GM10266 (cell line): ENCODE measurements around the gene GOLGA7B.

Experiments
- DNase-seq: peaks from one replicate; pipeline ENCODE4 v3.0.0; 2012; ENCODE audit errors: extremely low spot score
- CTCF ChIP-seq: IDR thresholded peaks from 2 replicates; pipeline ENCODE4 v1.5.1; 2012; ENCODE audit warnings: mild to moderate bottlenecking, low read depth; ENCODE audit not compliant: control insufficient read depth, insufficient read depth; ENCODE audit errors: missing control alignments

The GOLGA7B gene

GRCh38 chr10:97905276-97905675 lies 55.6 kb downstream of the GOLGA7B start:
- TF ChIP-seq CTCF = no peak

GRCh38 chr10:97907211-97907610 lies 57.6 kb downstream of the GOLGA7B start:
- no peak for TF ChIP-seq CTCF
- no peak for DNase-seq

More at GRCh38 chr10:97905276-97905675, 55.6 kb downstream of the GOLGA7B start:
- no peak for DNase-seq

GRCh38 chr10:97907830-97908229 lies 58.2 kb downstream of the GOLGA7B start:
- no peak for TF ChIP-seq CTCF
- no peak for DNase-seq

GRCh38 chr10:97910661-97911060 lies 61.0 kb downstream of the GOLGA7B start:
- no peak for TF ChIP-seq CTCF
- DNase-seq = no peak

GRCh38 chr10:97911217-97911616 lies 61.6 kb downstream of the GOLGA7B start:
- no peak for DNase-seq
- TF ChIP-seq CTCF = no peak

- no peak for DNase-seq
- TF ChIP-seq CTCF = no peak
Observed at GRCh38 chr10:97913193-97913592, 63.5 kb downstream of the GOLGA7B start.

GRCh38 chr10:97913614-97914013 lies 64.0 kb downstream of the GOLGA7B start:
- no peak for DNase-seq
- TF ChIP-seq CTCF = no peak
